Thymus (tissue), 11 donors: ENCODE measurements around the gene NXPH2. TPM values are rescaled to one million over a fixed set of nuclear protein-coding genes. Genes with fewer than 3 reads are reported as not detected.

Experiments
- DNase-seq, 9 donors: peaks; one replicate each; pipeline ENCODE4 v3.0.0-alpha.2; 2013; ENCODE audit warnings: low spot score in 9 of 9, low read depth in 6 of 9, missing footprints in 1 of 9
- H3K27ac ChIP-seq, 2 donors: one replicate each; pipeline ENCODE4 v1.5.1; 2013; ENCODE audit warnings: control low read depth in 1 of 2, low read depth in 1 of 2, low read length in 1 of 2, mild to moderate bottlenecking in 1 of 2, moderate library complexity in 1 of 2
- H3K27me3 ChIP-seq, 2 donors: one replicate each; pipeline ENCODE4 v1.5.1; 2013; ENCODE audit warnings: low read length in 1 of 2; ENCODE audit not compliant: control insufficient read depth in 2 of 2, insufficient read depth in 1 of 2
- H3K36me3 ChIP-seq, 2 donors: one replicate each; pipeline ENCODE4 v1.5.1; 2013; ENCODE audit warnings: low read length in 1 of 2, mild to moderate bottlenecking in 1 of 2, moderate library complexity in 1 of 2; ENCODE audit not compliant: control insufficient read depth in 2 of 2, insufficient read depth in 2 of 2
- H3K4me1 ChIP-seq, 2 donors: one replicate each; pipeline ENCODE4 v1.5.1; 2013; ENCODE audit warnings: low read length in 2 of 2; ENCODE audit not compliant: control insufficient read depth in 2 of 2, insufficient read depth in 2 of 2
- H3K4me3 ChIP-seq, 2 donors: one replicate each; pipeline ENCODE4 v1.5.1; 2013; ENCODE audit warnings: low read length in 2 of 2, control low read depth in 1 of 2, mild to moderate bottlenecking in 1 of 2
- H3K9me3 ChIP-seq, 2 donors: one replicate each; pipeline ENCODE4 v1.5.1; 2013; ENCODE audit warnings: low read length in 1 of 2, mild to moderate bottlenecking in 1 of 2; ENCODE audit not compliant: control insufficient read depth in 2 of 2, insufficient read depth in 1 of 2
- WGBS: extraction: QIAGEN DNeasy Blood & Tissue Kit; methylation state at CpG from one replicate; pipeline ENCODE4 v1.1.7; 2013; 5-methylcytosine and 5-hydroxymethylcytosine counted together
- polyA plus RNA-seq: library from polyadenylated mRNA; stranded (reverse); fragments of 200-250 nt; gene quantifications from one replicate; pipeline ENCODE4 v1.2.3, GENCODE V29; 2013
- total RNA-seq: library from RNA; stranded (reverse); fragments of 120-200 nt; gene quantifications from one replicate; pipeline ENCODE4 v1.2.4, GENCODE V29; 2013
- donor health status: healthy.

Gene NXPH2
- total and polyA plus RNA-seq, 2 donors: 0.07 to 1.3 TPM

GRCh38 chr2:138620431-138620830 is 159.8 kb downstream of the NXPH2 start:
- Histone ChIP-seq H3K36me3 (no peaks in the 10 kb centered on the region), H3K27me3 (no peaks in the 10 kb centered on the region), H3K4me3 (no peak overlapping the region), H3K27ac (no peak overlapping the region), H3K4me1 (no peaks in the 10 kb centered on the region), H3K9me3 (no peaks in the 10 kb centered on the region)
- 86% methylated on average over 2 of the region's 2 CpGs for WGBS
- DNase-seq: no peak
